Neural crest cell (in vitro differentiated cells): Measurements from ENCODE around the gene STAMBP. TPM values are rescaled to one million over a fixed set of nuclear protein-coding genes. Genes with fewer than 3 reads are reported as not detected.

Experiments
- DNase-seq: peaks from one replicate; pipeline ENCODE4 v3.0.0; 2021; ENCODE audit warnings: low read depth, mixed read lengths, low spot score
- H3K27ac Mint-ChIP-seq: one replicate; pipeline ENCODE4 v1.8.0; 2021; ENCODE audit warnings: mild to moderate bottlenecking, mixed read lengths; ENCODE audit not compliant: unreplicated experiment
- H3K27me3 Mint-ChIP-seq: 2 replicates; pipeline ENCODE4 v1.8.0; 2021; ENCODE audit warnings: low read depth, mild to moderate bottlenecking, mixed read lengths
- H3K36me3 Mint-ChIP-seq: 2 replicates; pipeline ENCODE4 v1.8.0; 2021; ENCODE audit warnings: low read depth, mild to moderate bottlenecking, mixed read lengths
- H3K4me1 Mint-ChIP-seq: 2 replicates; pipeline ENCODE4 v1.8.0; 2021; ENCODE audit warnings: mixed read lengths
- H3K4me3 Mint-ChIP-seq: one replicate; pipeline ENCODE4 v1.8.0; 2021; ENCODE audit warnings: mild to moderate bottlenecking, mixed read lengths
- H3K9me3 Mint-ChIP-seq: 2 replicates; pipeline ENCODE4 v1.8.0; 2021; ENCODE audit warnings: mixed read lengths
- total RNA-seq: library from RNA; stranded (reverse); gene quantifications from 2 replicates; pipeline ENCODE4 v1.2.1, GENCODE V29; 2021
- TF ChIP-seq, protein P1 (sequence below): fragments of 200-600 bp; sonication (generic); conservative IDR thresholded peaks from 2 replicates; pipeline ENCODE4 v1.5.0; 2021; ENCODE audit warnings: antibody characterized with exemption, mild to moderate bottlenecking

Gene STAMBP
- total RNA-seq, 1 donor from 2014 or later: 37.4 TPM

DNA sequence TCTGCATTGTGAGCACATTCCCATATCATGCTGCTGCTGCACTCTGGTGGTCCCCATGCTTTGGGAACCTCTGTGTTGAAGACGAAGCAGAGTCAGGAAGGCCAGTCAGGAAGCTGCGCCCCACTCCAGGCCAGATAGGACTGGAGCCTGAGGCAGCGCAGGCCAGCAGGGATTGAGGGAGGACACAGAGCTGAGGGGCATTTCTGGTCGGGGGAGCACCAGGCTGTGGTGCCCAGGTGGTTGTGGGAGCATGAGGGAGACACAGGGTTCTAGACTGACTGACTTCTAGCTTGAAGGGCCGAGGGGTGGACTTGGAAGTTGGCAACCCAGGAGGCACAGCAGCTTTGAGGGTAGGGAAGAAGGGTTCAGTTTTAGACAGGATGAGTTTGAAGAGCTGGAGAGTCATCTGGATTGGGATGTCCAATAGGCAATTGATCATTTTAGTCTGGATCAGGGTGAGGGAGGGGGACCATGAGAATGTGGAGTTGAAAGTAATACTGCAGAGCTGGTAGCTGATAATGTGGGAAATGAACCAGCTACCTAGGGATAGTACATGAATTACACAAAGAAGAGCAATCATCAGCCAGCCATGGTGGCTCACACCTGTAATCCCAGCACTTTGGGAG is 62.6 kb downstream of the STAMBP start:
- no peaks in the 10 kb centered on the region for H3K9me3 Mint-ChIP-seq
- H3K4me3 Mint-ChIP-seq: no peak overlapping the region
- H3K27ac Mint-ChIP-seq: no peak overlapping the region
- DNase-seq: no peak
- H3K36me3 Mint-ChIP-seq: no peaks in the 10 kb centered on the region
- H3K27me3 Mint-ChIP-seq: no peaks in the 10 kb centered on the region
- TF ChIP-seq, protein P1, sequence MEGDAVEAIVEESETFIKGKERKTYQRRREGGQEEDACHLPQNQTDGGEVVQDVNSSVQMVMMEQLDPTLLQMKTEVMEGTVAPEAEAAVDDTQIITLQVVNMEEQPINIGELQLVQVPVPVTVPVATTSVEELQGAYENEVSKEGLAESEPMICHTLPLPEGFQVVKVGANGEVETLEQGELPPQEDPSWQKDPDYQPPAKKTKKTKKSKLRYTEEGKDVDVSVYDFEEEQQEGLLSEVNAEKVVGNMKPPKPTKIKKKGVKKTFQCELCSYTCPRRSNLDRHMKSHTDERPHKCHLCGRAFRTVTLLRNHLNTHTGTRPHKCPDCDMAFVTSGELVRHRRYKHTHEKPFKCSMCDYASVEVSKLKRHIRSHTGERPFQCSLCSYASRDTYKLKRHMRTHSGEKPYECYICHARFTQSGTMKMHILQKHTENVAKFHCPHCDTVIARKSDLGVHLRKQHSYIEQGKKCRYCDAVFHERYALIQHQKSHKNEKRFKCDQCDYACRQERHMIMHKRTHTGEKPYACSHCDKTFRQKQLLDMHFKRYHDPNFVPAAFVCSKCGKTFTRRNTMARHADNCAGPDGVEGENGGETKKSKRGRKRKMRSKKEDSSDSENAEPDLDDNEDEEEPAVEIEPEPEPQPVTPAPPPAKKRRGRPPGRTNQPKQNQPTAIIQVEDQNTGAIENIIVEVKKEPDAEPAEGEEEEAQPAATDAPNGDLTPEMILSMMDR: no peak
- peaks cover 3% of the 10 kb centered on the region for H3K4me1 Mint-ChIP-seq

DNA sequence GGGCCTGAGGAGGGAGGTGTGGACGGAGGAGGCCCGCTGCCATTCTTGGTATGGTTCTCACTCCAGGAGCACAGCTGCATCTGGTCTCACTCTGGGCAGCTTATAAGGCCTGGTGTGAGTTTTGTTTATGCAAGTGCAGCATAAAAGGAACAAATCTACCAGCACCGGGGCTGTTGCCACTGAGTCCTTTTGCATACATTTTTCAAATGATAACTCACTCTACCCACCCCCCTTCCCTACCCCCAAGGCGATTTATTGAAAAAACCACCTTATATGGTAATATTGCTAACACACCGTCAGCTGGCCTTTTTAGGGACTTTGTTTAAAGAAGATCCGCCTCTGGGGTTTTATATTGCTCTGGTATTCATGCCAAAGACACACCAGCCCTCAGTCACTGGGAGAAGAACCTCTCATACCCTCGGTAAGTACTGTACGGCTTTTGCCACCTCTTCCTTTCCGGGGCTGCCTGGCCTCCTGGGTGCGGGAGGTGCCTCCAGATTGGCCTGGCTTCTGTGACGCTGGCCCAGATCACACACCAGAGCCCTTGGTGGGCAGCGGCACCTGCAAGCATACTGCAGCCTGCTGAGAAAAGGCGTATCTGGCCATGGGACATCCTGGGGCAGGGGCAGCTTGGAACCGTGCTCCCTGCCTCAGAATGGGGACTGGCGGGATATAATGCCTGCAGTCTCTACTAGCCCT is 64.0 kb downstream of the STAMBP start, which contains the start of gene ACTG2:
ACTG2 (plus strand) TSS at position 378 of the 699 bp plus-strand sequence. CDS start 8,304 bp downstream, outside the sequence.
- Mint-ChIP-seq H3K27me3 (no peaks in the 10 kb centered on the region), H3K9me3 (no peaks in the 10 kb centered on the region), H3K4me1 (peaks cover 17% of the 10 kb centered on the region), H3K27ac (no peak within 1 kb of the TSS), H3K36me3 (no peaks in the 10 kb centered on the region), H3K4me3 (no peak within 1 kb of the TSS)
- DNase-seq: no peak
- TF ChIP-seq, protein P1: no peak

DNA sequence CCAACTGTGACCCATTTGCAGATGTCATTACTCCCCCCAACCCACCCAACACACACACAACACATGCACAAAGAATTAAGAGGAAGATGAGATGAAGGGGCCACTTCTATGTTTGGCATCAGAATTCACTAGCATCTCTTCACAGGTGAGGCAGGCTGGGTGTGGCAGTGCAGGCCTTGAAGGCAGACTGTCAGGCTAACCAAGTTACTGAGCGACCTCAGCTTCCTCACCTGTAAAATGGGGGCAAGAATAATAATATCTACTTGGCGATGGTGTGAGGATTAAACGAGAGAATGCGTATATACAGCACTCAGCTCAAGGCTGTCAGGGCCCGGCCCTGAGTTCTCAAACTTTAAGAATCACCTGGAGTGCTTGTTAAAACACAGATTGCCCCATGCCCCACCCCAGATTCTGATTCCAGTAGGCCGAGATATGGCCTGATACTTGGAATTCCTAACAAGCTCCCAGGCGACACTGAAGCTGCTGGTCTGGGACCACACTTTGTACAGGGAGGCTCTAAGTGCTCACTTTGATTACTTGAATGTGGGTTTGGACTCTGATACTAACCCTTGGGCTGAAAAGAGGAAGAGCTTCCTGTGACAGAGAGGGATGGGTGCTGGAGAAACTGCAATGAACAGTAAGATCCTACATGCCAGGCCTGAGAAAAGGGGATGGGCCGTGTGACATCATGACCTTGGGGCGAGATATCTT is 65.2 kb downstream of the STAMBP start:
- Mint-ChIP-seq H3K9me3 (no peaks in the 10 kb centered on the region), H3K4me3 (no peak overlapping the region), H3K27me3 (no peaks in the 10 kb centered on the region), H3K36me3 (no peaks in the 10 kb centered on the region), H3K4me1 (peaks cover 17% of the 10 kb centered on the region), H3K27ac (no peak overlapping the region)
- DNase-seq: no peak
- TF ChIP-seq, protein P1: no peak

DNA sequence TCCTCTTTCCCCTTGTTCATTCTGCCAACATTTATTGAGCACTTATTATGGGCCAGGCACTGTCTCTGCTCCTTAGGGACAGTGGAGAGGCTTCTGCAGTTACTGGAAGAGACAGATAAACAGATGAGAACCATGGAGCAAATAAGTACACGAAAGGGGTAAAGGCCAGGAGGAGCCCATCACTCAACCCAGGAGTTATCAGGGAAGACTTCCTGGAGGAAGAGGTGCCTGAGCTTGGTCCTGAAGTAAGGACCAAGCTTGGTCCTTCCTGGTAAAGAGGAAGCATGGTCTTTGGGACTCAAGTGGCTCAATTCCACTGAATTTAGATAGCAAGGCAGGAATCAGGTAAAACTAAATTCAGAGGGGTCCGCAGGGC is 65.7 kb downstream of the STAMBP start:
- no peaks in the 10 kb centered on the region for H3K9me3 Mint-ChIP-seq
- no peaks in the 10 kb centered on the region for H3K27me3 Mint-ChIP-seq
- H3K4me1 Mint-ChIP-seq: peaks cover 17% of the 10 kb centered on the region
- H3K4me3 Mint-ChIP-seq: no peak overlapping the region
- TF ChIP-seq, protein P1: no peak
- no peaks in the 10 kb centered on the region for H3K36me3 Mint-ChIP-seq
- no peak for DNase-seq
- H3K27ac Mint-ChIP-seq: no peak overlapping the region

DNA sequence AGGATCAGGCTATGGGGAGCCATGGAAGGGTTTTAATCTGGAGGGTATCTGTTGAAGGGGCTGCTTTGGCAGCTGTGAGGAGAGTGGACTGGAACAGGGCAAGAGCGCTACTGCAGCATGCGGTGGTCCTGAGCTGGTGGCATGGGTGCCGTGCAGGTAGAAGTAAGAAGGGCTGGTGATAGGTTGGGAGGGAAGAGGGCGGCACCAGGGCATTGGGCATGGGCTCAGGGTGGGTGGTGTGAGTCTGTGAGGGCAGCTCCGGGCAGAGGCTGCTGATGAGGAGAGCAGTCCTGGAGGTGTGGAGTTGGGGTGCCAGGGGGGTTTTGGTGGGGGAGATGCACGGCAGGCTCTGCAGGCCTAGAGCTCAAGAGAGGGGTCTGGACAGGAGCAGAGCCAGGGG is 66.1 kb downstream of the STAMBP start:
- Mint-ChIP-seq H3K9me3 (no peaks in the 10 kb centered on the region), H3K36me3 (no peaks in the 10 kb centered on the region), H3K27me3 (no peaks in the 10 kb centered on the region), H3K27ac (no peak overlapping the region), H3K4me1 (peaks cover 17% of the 10 kb centered on the region), H3K4me3 (no peak overlapping the region)
- TF ChIP-seq, protein P1: no peak
- no peak for DNase-seq
